GM13976 (cell line): ENCODE measurements around the gene ABHD17B.

Experiments used
- DNase-seq: peaks from one replicate; pipeline ENCODE4 v3.0.0; 2012; ENCODE audit warnings: low spot score
- CTCF ChIP-seq: IDR thresholded peaks from 2 replicates; pipeline ENCODE4 v1.5.1; 2012; ENCODE audit warnings: borderline replicate concordance, mild to moderate bottlenecking; ENCODE audit not compliant: insufficient read depth; ENCODE audit errors: extremely low read depth, missing control alignments, control extremely low read depth
- in situ Hi-C: fragments of 300-500 bp; cut with MboI; formaldehyde crosslinking; loops from one replicate; pipeline ENCODE4 v1.12.0; 2022; ENCODE audit warnings: low sequenced_read_pairs, mixed read lengths, inconsistent platforms; ENCODE audit not compliant: unreplicated experiment

ABHD17B gene

GRCh38 chr9:71853084-71853483 lies 57.9 kb downstream of the ABHD17B start:
- in situ Hi-C loops, result no loop called here
- no peak for TF ChIP-seq CTCF
- no peak for DNase-seq

GRCh38 chr9:71850996-71851395 lies 60.0 kb downstream of the ABHD17B start:
- TF ChIP-seq CTCF, result no peak
- in situ Hi-C loops, result no loop called here

GRCh38 chr9:71847892-71848291 lies 63.1 kb downstream of the ABHD17B start:
- TF ChIP-seq CTCF, result no peak
- in situ Hi-C loops, result no loop called here
- no peak for DNase-seq

More at GRCh38 chr9:71850996-71851395, 60.0 kb downstream of the ABHD17B start:
- DNase-seq, result no peak

- TF ChIP-seq CTCF, result no peak
- no peak for DNase-seq
- in situ Hi-C loops, result no loop called here
These were observed 66.2 kb downstream of the ABHD17B start for GRCh38 chr9:71844808-71845207.

- no peak for TF ChIP-seq CTCF
- no peak for DNase-seq
- in situ Hi-C loops, result no loop called here
These were observed 71.3 kb downstream of the ABHD17B start for GRCh38 chr9:71839668-71840067.

GRCh38 chr9:71835596-71835995 lies 75.4 kb downstream of the ABHD17B start:
- in situ Hi-C loops, result no loop called here
- no peak for DNase-seq
- no peak for TF ChIP-seq CTCF

GRCh38 chr9:71830929-71831328 lies 80.1 kb downstream of the ABHD17B start:
- in situ Hi-C loops, result no loop called here
- DNase-seq, result no peak
- TF ChIP-seq CTCF, result no peak
